TTC549 (cell line): ENCODE measurements around the gene SPIB.
"Not testable (repeated sequence)": the region's sequence is repeated elsewhere in the genome, so short reads cannot be mapped to it uniquely, and the experiment has no call there.

Source experiments
- FAIRE-seq: peaks from 2 replicates; lab custom pipeline; 2012; peaks lifted over from hg19 to GRCh38; lab: Jason Lieb, UNC

The SPIB gene

GRCh38 chr19:50419580-50420035, 870 bp downstream of the SPIB start:
- FAIRE-seq = no peak

GRCh38 chr19:50420127-50420526, 1.4 kb downstream of the SPIB start:
- FAIRE-seq = no peak

- no peak for FAIRE-seq
These were observed 2.1 kb downstream of the SPIB start for GRCh38 chr19:50420808-50421207.

GRCh38 chr19:50422397-50423278, 3.9 kb downstream of the SPIB start:
- no peak for FAIRE-seq

GRCh38 chr19:50423279-50424113, 4.8 kb downstream of the SPIB start:
- no peak for FAIRE-seq

GRCh38 chr19:50425581-50425980, 6.8 kb downstream of the SPIB start:
- FAIRE-seq = no peak

GRCh38 chr19:50427318-50427925, 8.7 kb downstream of the SPIB start:
- no peak for FAIRE-seq

GRCh38 chr19:50427997-50428425, 9.3 kb downstream of the SPIB start:
- no peak for FAIRE-seq

GRCh38 chr19:50428772-50429463, 10.2 kb downstream of the SPIB start:
- no peak for FAIRE-seq

GRCh38 chr19:50430888-50431342, 12.2 kb downstream of the SPIB start:
- FAIRE-seq = no peak

- no peak for FAIRE-seq
These were observed 12.8 kb downstream of the SPIB start for GRCh38 chr19:50431343-50432220.

- no peak for FAIRE-seq
These were observed 13.7 kb downstream of the SPIB start, which contains the start of gene MYBPC2 for GRCh38 chr19:50432221-50433028. MYBPC2 (plus strand) TSS chr19:50432892; CDS start chr19:50432954, 62 bp downstream.

GRCh38 chr19:50433201-50434180, 14.8 kb downstream of the SPIB start:
- no peak for FAIRE-seq

GRCh38 chr19:50434525-50434924, 15.8 kb downstream of the SPIB start:
- no peak for FAIRE-seq

GRCh38 chr19:50435221-50435620, 16.5 kb downstream of the SPIB start:
- no peak for FAIRE-seq

- FAIRE-seq = no peak
These were observed 16.9 kb downstream of the SPIB start for GRCh38 chr19:50435627-50436026.

GRCh38 chr19:50437862-50438449, 19.2 kb downstream of the SPIB start:
- no peak for FAIRE-seq

GRCh38 chr19:50439130-50439529, 20.4 kb downstream of the SPIB start:
- not testable (repeated sequence) for FAIRE-seq
